LoVo (cell line): ENCODE measurements around the gene TLR10.
A peak's percentile ranks its signal among the peaks of the same experiment; 100 is the strongest.

Experiments
- DNase-seq: peaks from one replicate; pipeline ENCODE4 v3.0.0-alpha.2; 2016; ENCODE audit warnings: low spot score

The TLR10 gene

GRCh38 chr4:38728631-38729141 is 54.1 kb downstream of the TLR10 start:
- peak; percentile 87 for DNase-seq

GRCh38 chr4:38724475-38724808 is 58.3 kb downstream of the TLR10 start:
- no peak for DNase-seq

GRCh38 chr4:38723726-38724474 is 58.9 kb downstream of the TLR10 start:
- peak; percentile 78 for DNase-seq

GRCh38 chr4:38723114-38723513 is 59.7 kb downstream of the TLR10 start:
- DNase-seq, result no peak
